GM23338 (cell line): Measurements from ENCODE around the gene OR5B17. TPM values are rescaled to one million over a fixed set of nuclear protein-coding genes. Genes with fewer than 3 reads are reported as not detected.

Experiments
- ATAC-seq: fragments of 200-7000 bp; cut with Tn5 transposase; 3 replicates; pipeline ENCODE4 v1.9.1; 2020
- DNase-seq: peaks from one replicate; pipeline ENCODE4 v3.0.0-alpha.2; 2015; ENCODE audit warnings: low spot score
- H2AFZ ChIP-seq: fragments of 200-600 bp; sonication (generic); 2 replicates; pipeline ENCODE4 v1.8.0; 2016; ENCODE audit warnings: antibody characterized with exemption, mild to moderate bottlenecking, moderate library complexity
- H3F3A ChIP-seq: fragments of 200-600 bp; sonication (generic); replicated peaks from 2 replicates; pipeline ENCODE4 v1.8.0; 2017; ENCODE audit warnings: antibody characterized with exemption, mixed run types, low read depth
- H3K27ac ChIP-seq: fragments of 200-600 bp; sonication (generic); 2 replicates; pipeline ENCODE4 v1.6.1; 2016; ENCODE audit warnings: low read depth
- H3K27me3 ChIP-seq: fragments of 200-600 bp; sonication (generic); 2 replicates; pipeline ENCODE4 v1.8.0; 2016; ENCODE audit warnings: mild to moderate bottlenecking, mixed run types, moderate library complexity; ENCODE audit not compliant: insufficient read depth
- H3K36me3 ChIP-seq: fragments of 200-600 bp; sonication (generic); 2 replicates; pipeline ENCODE4 v1.8.0; 2016; ENCODE audit warnings: mild to moderate bottlenecking; ENCODE audit not compliant: insufficient read depth
- H3K4me1 ChIP-seq: fragments of 200-600 bp; sonication (generic); 2 replicates; pipeline ENCODE4 v1.8.0; 2016; ENCODE audit warnings: mild to moderate bottlenecking, moderate library complexity; ENCODE audit not compliant: insufficient read depth
- H3K4me2 ChIP-seq: fragments of 200-600 bp; sonication (generic); 2 replicates; pipeline ENCODE4 v1.7.1; 2017; ENCODE audit warnings: mixed run types
- H3K4me3 ChIP-seq: fragments of 200-600 bp; sonication (generic); 2 replicates; pipeline ENCODE4 v1.6.1; 2016; ENCODE audit warnings: mixed run types
- H3K79me2 ChIP-seq: fragments of 200-600 bp; sonication (generic); replicated peaks from 2 replicates; pipeline ENCODE4 v1.8.0; 2017; ENCODE audit warnings: mild to moderate bottlenecking; ENCODE audit not compliant: insufficient read depth
- H3K9me2 ChIP-seq: fragments of 200-600 bp; sonication (generic); 2 replicates; pipeline ENCODE4 v1.8.0; 2017; ENCODE audit not compliant: insufficient read depth
- H4K20me1 ChIP-seq: fragments of 200-600 bp; sonication (generic); replicated peaks from 2 replicates; pipeline ENCODE4 v1.8.0; 2017; ENCODE audit warnings: mild to moderate bottlenecking; ENCODE audit not compliant: insufficient read depth
- H3K27ac Mint-ChIP-seq: 2 replicates; pipeline ENCODE4 v1.8.0; 2020; ENCODE audit warnings: inconsistent platforms, mild to moderate bottlenecking, moderate library complexity, mixed read lengths
- H3K27me3 Mint-ChIP-seq: 3 replicates; pipeline ENCODE4 v1.8.0; 2022; ENCODE audit warnings: low read depth, mild to moderate bottlenecking, moderate library complexity, mixed read lengths, inconsistent platforms; ENCODE audit not compliant: insufficient read depth, poor library complexity
- H3K36me3 Mint-ChIP-seq: 3 replicates; pipeline ENCODE4 v1.8.0; 2021; ENCODE audit warnings: low read depth, mild to moderate bottlenecking, inconsistent platforms, moderate library complexity, mixed read lengths
- H3K4me1 Mint-ChIP-seq: 3 replicates; pipeline ENCODE4 v1.8.0; 2020; ENCODE audit warnings: mild to moderate bottlenecking, inconsistent platforms, mixed read lengths
- H3K4me3 Mint-ChIP-seq: 3 replicates; pipeline ENCODE4 v1.8.0; 2021; ENCODE audit warnings: moderate library complexity, mild to moderate bottlenecking, inconsistent platforms, mixed read lengths
- H3K9me3 Mint-ChIP-seq: 3 replicates; pipeline ENCODE4 v1.8.0; 2020; ENCODE audit warnings: moderate library complexity, mild to moderate bottlenecking, inconsistent platforms, mixed read lengths
- CREB1 ChIP-seq: fragments of 250-450 bp; sonication (Bioruptor Pico); IDR thresholded peaks from 2 replicates; pipeline ENCODE4 v1.5.0; 2020; ENCODE audit warnings: low read depth, mild to moderate bottlenecking, moderate library complexity
- EZH2 ChIP-seq: fragments of 200-600 bp; sonication (generic); IDR thresholded peaks from one replicate; pipeline ENCODE4 v1.8.0; 2017; ENCODE audit warnings: antibody characterized with exemption, mild to moderate bottlenecking, low read depth; ENCODE audit not compliant: unreplicated experiment
- EZH2phosphoT487 ChIP-seq: fragments of 200-600 bp; sonication (generic); IDR thresholded peaks from one replicate; pipeline ENCODE4 v1.8.1; 2018; ENCODE audit warnings: antibody characterized with exemption; ENCODE audit not compliant: unreplicated experiment
- POLR2AphosphoS5 ChIP-seq: IDR thresholded peaks from 2 replicates; pipeline ENCODE4 v1.6.1; 2016; ENCODE audit warnings: antibody characterized with exemption, low read depth
- STAT1 ChIP-seq: IDR thresholded peaks from one replicate; pipeline ENCODE4 v1.6.1; 2016; ENCODE audit warnings: antibody characterized with exemption; ENCODE audit not compliant: unreplicated experiment
- ZNF114 ChIP-seq: fragments of 250-450 bp; sonication (Bioruptor Pico); IDR thresholded peaks from 2 replicates; pipeline ENCODE4 v1.5.0; 2020; ENCODE audit warnings: mild to moderate bottlenecking, moderate library complexity
- ZNF331 ChIP-seq: fragments of 250-450 bp; sonication (Bioruptor Pico); IDR thresholded peaks from 2 replicates; pipeline ENCODE4 v1.5.0; 2020; ENCODE audit warnings: low read depth, mild to moderate bottlenecking, moderate library complexity
- polyA plus RNA-seq: library from polyadenylated mRNA; unstranded; fragments of >200 nt; fragmentation: Nextera tagmentation; extraction: Ambion mirVana; gene quantifications from 2 replicates; pipeline ENCODE4 v1.2.1, GENCODE V29; 2016
- total RNA-seq: library from RNA; depleted of rRNA; stranded (reverse); fragments of >200 nt; shearing (Covaris generic); gene quantifications from 2 replicates; pipeline ENCODE4 v1.2.3, GENCODE V29; 2014
- TF ChIP-seq, protein P1 (sequence below): IDR thresholded peaks from one replicate; pipeline ENCODE4 v1.6.1; 2018; ENCODE audit warnings: antibody characterized with exemption; ENCODE audit not compliant: unreplicated experiment
- TF ChIP-seq, protein P2 (sequence below): IDR thresholded peaks from 2 replicates; pipeline ENCODE4 v1.6.1; 2016; ENCODE audit warnings: antibody characterized with exemption
- TF ChIP-seq, protein P3 (sequence below), 2 experiments: fragments of 200-600 bp in 1 of 2; sonication (generic) in 1 of 2; conservative IDR thresholded peaks; 2 replicates each; pipeline versions ENCODE4 v1.5.1 to v1.6.1; 2016 to 2017; ENCODE audit warnings: antibody characterized with exemption in 2 of 2, low read depth in 2 of 2, mild to moderate bottlenecking in 2 of 2, moderate library complexity in 1 of 2
- TF ChIP-seq, protein P4 (sequence below): fragments of 250-450 bp; sonication (Bioruptor Pico); IDR thresholded peaks from 2 replicates; pipeline ENCODE4 v1.5.0; 2020; ENCODE audit warnings: mild to moderate bottlenecking, moderate library complexity

The OR5B17 gene
- total and polyA plus RNA-seq, 2 experiments from 2014 or later: not detected

DNA sequence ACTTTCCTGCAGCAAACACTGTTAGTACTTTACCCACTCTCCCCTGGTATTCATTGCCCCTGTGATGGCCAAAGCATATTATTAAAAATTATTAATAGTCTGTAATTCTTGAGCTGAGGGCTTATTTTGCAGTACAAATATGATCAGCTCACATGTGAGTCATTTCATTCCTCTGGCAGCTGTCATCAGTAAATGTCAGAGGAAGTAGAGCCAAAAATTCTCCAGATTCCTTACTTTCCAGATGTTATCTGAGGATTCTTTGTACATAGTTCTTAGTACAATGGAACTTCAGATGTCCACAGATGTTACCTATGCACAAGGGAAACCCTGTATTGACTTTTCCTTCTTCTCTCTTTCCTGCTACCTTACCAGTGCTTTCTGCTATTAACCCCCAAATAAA, 35.3 kb upstream of the OR5B17 start (continued):
- TF ChIP-seq, protein P1, sequence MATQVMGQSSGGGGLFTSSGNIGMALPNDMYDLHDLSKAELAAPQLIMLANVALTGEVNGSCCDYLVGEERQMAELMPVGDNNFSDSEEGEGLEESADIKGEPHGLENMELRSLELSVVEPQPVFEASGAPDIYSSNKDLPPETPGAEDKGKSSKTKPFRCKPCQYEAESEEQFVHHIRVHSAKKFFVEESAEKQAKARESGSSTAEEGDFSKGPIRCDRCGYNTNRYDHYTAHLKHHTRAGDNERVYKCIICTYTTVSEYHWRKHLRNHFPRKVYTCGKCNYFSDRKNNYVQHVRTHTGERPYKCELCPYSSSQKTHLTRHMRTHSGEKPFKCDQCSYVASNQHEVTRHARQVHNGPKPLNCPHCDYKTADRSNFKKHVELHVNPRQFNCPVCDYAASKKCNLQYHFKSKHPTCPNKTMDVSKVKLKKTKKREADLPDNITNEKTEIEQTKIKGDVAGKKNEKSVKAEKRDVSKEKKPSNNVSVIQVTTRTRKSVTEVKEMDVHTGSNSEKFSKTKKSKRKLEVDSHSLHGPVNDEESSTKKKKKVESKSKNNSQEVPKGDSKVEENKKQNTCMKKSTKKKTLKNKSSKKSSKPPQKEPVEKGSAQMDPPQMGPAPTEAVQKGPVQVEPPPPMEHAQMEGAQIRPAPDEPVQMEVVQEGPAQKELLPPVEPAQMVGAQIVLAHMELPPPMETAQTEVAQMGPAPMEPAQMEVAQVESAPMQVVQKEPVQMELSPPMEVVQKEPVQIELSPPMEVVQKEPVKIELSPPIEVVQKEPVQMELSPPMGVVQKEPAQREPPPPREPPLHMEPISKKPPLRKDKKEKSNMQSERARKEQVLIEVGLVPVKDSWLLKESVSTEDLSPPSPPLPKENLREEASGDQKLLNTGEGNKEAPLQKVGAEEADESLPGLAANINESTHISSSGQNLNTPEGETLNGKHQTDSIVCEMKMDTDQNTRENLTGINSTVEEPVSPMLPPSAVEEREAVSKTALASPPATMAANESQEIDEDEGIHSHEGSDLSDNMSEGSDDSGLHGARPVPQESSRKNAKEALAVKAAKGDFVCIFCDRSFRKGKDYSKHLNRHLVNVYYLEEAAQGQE: no peak
- no peak for TF ChIP-seq EZH2
- TF ChIP-seq, protein P2, sequence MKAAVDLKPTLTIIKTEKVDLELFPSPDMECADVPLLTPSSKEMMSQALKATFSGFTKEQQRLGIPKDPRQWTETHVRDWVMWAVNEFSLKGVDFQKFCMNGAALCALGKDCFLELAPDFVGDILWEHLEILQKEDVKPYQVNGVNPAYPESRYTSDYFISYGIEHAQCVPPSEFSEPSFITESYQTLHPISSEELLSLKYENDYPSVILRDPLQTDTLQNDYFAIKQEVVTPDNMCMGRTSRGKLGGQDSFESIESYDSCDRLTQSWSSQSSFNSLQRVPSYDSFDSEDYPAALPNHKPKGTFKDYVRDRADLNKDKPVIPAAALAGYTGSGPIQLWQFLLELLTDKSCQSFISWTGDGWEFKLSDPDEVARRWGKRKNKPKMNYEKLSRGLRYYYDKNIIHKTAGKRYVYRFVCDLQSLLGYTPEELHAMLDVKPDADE: no peak
- TF ChIP-seq, protein P3, sequence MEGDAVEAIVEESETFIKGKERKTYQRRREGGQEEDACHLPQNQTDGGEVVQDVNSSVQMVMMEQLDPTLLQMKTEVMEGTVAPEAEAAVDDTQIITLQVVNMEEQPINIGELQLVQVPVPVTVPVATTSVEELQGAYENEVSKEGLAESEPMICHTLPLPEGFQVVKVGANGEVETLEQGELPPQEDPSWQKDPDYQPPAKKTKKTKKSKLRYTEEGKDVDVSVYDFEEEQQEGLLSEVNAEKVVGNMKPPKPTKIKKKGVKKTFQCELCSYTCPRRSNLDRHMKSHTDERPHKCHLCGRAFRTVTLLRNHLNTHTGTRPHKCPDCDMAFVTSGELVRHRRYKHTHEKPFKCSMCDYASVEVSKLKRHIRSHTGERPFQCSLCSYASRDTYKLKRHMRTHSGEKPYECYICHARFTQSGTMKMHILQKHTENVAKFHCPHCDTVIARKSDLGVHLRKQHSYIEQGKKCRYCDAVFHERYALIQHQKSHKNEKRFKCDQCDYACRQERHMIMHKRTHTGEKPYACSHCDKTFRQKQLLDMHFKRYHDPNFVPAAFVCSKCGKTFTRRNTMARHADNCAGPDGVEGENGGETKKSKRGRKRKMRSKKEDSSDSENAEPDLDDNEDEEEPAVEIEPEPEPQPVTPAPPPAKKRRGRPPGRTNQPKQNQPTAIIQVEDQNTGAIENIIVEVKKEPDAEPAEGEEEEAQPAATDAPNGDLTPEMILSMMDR (conservative IDR thresholded peaks at IDR 0.05; ENCODE audit: low read depth in 2 of 2): no peak
- TF ChIP-seq ZNF114 (CRISPR knock-in tag): no peak
- TF ChIP-seq POLR2AphosphoS5: no peak
- TF ChIP-seq EZH2phosphoT487: no peak

DNA sequence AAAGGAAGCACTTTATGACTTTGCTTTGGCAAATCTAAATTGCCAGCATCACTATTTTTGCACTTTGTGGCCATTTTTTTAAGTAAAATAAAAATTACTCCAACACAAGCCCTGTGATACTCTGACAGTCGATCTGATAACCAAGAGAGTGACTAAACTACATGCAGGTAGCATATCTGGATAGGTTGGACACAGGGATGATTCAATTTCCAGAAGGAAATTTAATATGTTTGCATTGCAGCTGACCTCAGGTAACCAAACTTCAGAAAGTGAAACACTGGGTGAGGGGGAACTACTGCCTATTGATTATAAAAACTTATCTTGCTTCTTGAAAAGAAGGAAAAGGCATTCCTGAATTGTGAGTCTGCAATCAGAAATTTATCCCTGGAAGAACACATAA, 33.9 kb upstream of the OR5B17 start:
- H2AFZ ChIP-seq: no peak overlapping the region
- no peaks in the 10 kb centered on the region for H3K27me3 Mint-ChIP-seq
- DNase-seq (no peak), ATAC-seq (no peak)
- H3K4me1 ChIP-seq: no peaks in the 10 kb centered on the region
- no peak overlapping the region for H3K27ac Mint-ChIP-seq
- H3K27me3 ChIP-seq: no peaks in the 10 kb centered on the region
- no peaks in the 10 kb centered on the region for H3K79me2 ChIP-seq
- peaks cover 16% of the 10 kb centered on the region for H3K9me3 Mint-ChIP-seq
- H3K36me3 Mint-ChIP-seq: peaks cover 2% of the 10 kb centered on the region; the same call in 1 of the 3 replicates
- no peak overlapping the region for H3K4me3 ChIP-seq
- no peaks in the 10 kb centered on the region for H3K4me1 Mint-ChIP-seq
- no peak overlapping the region for H3K4me3 Mint-ChIP-seq
- H4K20me1 ChIP-seq: no peaks in the 10 kb centered on the region
- H3K27ac ChIP-seq: no peak overlapping the region
- H3K4me2 ChIP-seq: no peak overlapping the region
- no peaks in the 10 kb centered on the region for H3F3A ChIP-seq
- H3K9me2 ChIP-seq: peaks cover 6% of the 10 kb centered on the region; the same call in 1 of the 2 replicates
- H3K36me3 ChIP-seq: no peaks in the 10 kb centered on the region
- TF ChIP-seq ZNF331 (CRISPR knock-in tag): no peak
- TF ChIP-seq ZNF114 (CRISPR knock-in tag): no peak
- TF ChIP-seq CREB1 (CRISPR knock-in tag): no peak
- no peak for TF ChIP-seq STAT1
- TF ChIP-seq, protein P4, sequence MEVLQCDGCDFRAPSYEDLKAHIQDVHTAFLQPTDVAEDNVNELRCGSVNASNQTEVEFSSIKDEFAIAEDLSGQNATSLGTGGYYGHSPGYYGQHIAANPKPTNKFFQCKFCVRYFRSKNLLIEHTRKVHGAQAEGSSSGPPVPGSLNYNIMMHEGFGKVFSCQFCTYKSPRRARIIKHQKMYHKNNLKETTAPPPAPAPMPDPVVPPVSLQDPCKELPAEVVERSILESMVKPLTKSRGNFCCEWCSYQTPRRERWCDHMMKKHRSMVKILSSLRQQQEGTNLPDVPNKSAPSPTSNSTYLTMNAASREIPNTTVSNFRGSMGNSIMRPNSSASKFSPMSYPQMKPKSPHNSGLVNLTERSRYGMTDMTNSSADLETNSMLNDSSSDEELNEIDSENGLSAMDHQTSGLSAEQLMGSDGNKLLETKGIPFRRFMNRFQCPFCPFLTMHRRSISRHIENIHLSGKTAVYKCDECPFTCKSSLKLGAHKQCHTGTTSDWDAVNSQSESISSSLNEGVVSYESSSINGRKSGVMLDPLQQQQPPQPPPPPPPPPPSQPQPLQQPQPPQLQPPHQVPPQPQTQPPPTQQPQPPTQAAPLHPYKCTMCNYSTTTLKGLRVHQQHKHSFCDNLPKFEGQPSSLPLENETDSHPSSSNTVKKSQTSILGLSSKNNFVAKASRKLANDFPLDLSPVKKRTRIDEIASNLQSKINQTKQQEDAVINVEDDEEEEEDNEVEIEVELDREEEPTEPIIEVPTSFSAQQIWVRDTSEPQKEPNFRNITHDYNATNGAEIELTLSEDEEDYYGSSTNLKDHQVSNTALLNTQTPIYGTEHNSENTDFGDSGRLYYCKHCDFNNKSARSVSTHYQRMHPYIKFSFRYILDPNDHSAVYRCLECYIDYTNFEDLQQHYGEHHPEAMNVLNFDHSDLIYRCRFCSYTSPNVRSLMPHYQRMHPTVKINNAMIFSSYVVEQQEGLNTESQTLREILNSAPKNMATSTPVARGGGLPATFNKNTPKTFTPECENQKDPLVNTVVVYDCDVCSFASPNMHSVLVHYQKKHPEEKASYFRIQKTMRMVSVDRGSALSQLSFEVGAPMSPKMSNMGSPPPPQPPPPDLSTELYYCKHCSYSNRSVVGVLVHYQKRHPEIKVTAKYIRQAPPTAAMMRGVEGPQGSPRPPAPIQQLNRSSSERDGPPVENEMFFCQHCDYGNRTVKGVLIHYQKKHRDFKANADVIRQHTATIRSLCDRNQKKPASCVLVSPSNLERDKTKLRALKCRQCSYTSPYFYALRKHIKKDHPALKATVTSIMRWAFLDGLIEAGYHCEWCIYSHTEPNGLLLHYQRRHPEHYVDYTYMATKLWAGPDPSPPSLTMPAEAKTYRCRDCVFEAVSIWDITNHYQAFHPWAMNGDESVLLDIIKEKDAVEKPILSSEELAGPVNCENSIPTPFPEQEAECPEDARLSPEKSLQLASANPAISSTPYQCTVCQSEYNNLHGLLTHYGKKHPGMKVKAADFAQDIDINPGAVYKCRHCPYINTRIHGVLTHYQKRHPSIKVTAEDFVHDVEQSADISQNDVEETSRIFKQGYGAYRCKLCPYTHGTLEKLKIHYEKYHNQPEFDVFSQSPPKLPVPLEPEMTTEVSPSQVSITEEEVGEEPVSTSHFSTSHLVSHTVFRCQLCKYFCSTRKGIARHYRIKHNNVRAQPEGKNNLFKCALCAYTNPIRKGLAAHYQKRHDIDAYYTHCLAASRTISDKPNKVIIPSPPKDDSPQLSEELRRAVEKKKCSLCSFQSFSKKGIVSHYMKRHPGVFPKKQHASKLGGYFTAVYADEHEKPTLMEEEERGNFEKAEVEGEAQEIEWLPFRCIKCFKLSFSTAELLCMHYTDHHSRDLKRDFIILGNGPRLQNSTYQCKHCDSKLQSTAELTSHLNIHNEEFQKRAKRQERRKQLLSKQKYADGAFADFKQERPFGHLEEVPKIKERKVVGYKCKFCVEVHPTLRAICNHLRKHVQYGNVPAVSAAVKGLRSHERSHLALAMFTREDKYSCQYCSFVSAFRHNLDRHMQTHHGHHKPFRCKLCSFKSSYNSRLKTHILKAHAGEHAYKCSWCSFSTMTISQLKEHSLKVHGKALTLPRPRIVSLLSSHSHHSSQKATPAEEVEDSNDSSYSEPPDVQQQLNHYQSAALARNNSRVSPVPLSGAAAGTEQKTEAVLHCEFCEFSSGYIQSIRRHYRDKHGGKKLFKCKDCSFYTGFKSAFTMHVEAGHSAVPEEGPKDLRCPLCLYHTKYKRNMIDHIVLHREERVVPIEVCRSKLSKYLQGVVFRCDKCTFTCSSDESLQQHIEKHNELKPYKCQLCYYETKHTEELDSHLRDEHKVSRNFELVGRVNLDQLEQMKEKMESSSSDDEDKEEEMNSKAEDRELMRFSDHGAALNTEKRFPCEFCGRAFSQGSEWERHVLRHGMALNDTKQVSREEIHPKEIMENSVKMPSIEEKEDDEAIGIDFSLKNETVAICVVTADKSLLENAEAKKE (CRISPR knock-in tag): no peak
